Non-pigmented ciliary epithelial cell (primary cell): ENCODE measurements around the gene KCNMA1.

Experiments used
- DNase-seq: peaks from one replicate; pipeline ENCODE4 v3.0.0-alpha.2; 2010; ENCODE audit warnings: low read depth

Gene KCNMA1

GRCh38 chr10:77448226-77448625, 189.4 kb downstream of the KCNMA1 start:
- DNase-seq = no peak

- DNase-seq = no peak
These were observed 190.9 kb downstream of the KCNMA1 start for GRCh38 chr10:77446700-77447099.

GRCh38 chr10:77445547-77445946, 192.1 kb downstream of the KCNMA1 start:
- DNase-seq = no peak

- DNase-seq = no peak
These were observed 193.6 kb downstream of the KCNMA1 start for GRCh38 chr10:77444041-77444440.

GRCh38 chr10:77442699-77443189, 194.9 kb downstream of the KCNMA1 start:
- DNase-seq = no peak

- DNase-seq = no peak
These were observed 196.0 kb downstream of the KCNMA1 start for GRCh38 chr10:77441353-77442166.

- no peak for DNase-seq
These were observed 201.2 kb downstream of the KCNMA1 start for GRCh38 chr10:77436257-77436975.

- DNase-seq = no peak
These were observed 204.1 kb downstream of the KCNMA1 start for GRCh38 chr10:77433546-77433945.

GRCh38 chr10:77431980-77432797, 205.4 kb downstream of the KCNMA1 start:
- no peak for DNase-seq

GRCh38 chr10:77431209-77431611, 206.4 kb downstream of the KCNMA1 start:
- DNase-seq = no peak

GRCh38 chr10:77430530-77430929, 207.1 kb downstream of the KCNMA1 start:
- no peak for DNase-seq

- peak; percentile 30 for DNase-seq
These were observed 208.8 kb downstream of the KCNMA1 start for GRCh38 chr10:77428691-77429395.

- DNase-seq = no peak
These were observed 213.4 kb downstream of the KCNMA1 start for GRCh38 chr10:77424257-77424656.

GRCh38 chr10:77422491-77423338, 214.9 kb downstream of the KCNMA1 start:
- DNase-seq = no peak

- DNase-seq = no peak
These were observed 216.0 kb downstream of the KCNMA1 start for GRCh38 chr10:77421591-77421990.

GRCh38 chr10:77420947-77421523, 216.6 kb downstream of the KCNMA1 start:
- DNase-seq = no peak

GRCh38 chr10:77419979-77420378, 217.6 kb downstream of the KCNMA1 start:
- no peak for DNase-seq

- no peak for DNase-seq
These were observed 218.6 kb downstream of the KCNMA1 start for GRCh38 chr10:77419056-77419455.

GRCh38 chr10:77417806-77418640, 219.6 kb downstream of the KCNMA1 start:
- no peak for DNase-seq
